NT2/D1 (cell line): Measurements from ENCODE around the gene PRRC2A.

ENCODE experiments used
- DNase-seq: peaks from one replicate; pipeline ENCODE4 v3.0.0-alpha.2; 2011; ENCODE audit warnings: low read depth, low spot score
- H3K27me3 ChIP-seq: 2 replicates; pipeline ENCODE4 v1.6.0; 2011; ENCODE audit warnings: mild to moderate bottlenecking; ENCODE audit not compliant: insufficient read length, insufficient read depth
- H3K36me3 ChIP-seq: 2 replicates; pipeline ENCODE4 v1.6.1; 2011; ENCODE audit warnings: mild to moderate bottlenecking, low read length, mixed read lengths; ENCODE audit not compliant: insufficient read depth, insufficient read length
- H3K4me1 ChIP-seq: 2 replicates; pipeline ENCODE4 v1.5.1; 2011; ENCODE audit not compliant: insufficient read depth, insufficient read length
- H3K4me3 ChIP-seq: 2 replicates; pipeline ENCODE4 v1.5.1; 2011; ENCODE audit warnings: low read depth; ENCODE audit not compliant: insufficient read length
- H3K9ac ChIP-seq: 2 replicates; pipeline ENCODE4 v1.6.0; 2011; ENCODE audit warnings: low read depth; ENCODE audit not compliant: insufficient read length
- H3K9me3 ChIP-seq: 2 replicates; pipeline ENCODE4 v1.5.1; 2011; ENCODE audit warnings: mild to moderate bottlenecking, low read length; ENCODE audit not compliant: insufficient read depth
- SUZ12 ChIP-seq: IDR thresholded peaks from 2 replicates; pipeline ENCODE4 v1.6.1; 2011; ENCODE audit not compliant: insufficient read length, insufficient read depth; ENCODE audit errors: extremely low read depth
- YY1 ChIP-seq: IDR thresholded peaks from 2 replicates; pipeline ENCODE4 v1.6.1; 2011; ENCODE audit not compliant: insufficient read length, insufficient read depth
- ZNF274 ChIP-seq: IDR thresholded peaks from 2 replicates; pipeline ENCODE4 v1.6.1; 2011; ENCODE audit warnings: mild to moderate bottlenecking, low read depth, low read length

The PRRC2A gene

GRCh38 chr6:31663961-31664789 lies 43.7 kb downstream of the PRRC2A start:
- Histone ChIP-seq H3K9ac (peak overlapping the region; percentile 99), H3K9me3 (no peaks in the 10 kb centered on the region), H3K4me3 (peak overlapping the region; percentile 75), H3K36me3 (peaks cover 55% of the 10 kb centered on the region), H3K4me1 (peaks cover 6% of the 10 kb centered on the region), H3K27me3 (no peaks in the 10 kb centered on the region)
- DNase-seq = no peak
- TF ChIP-seq ZNF274 (no peak), YY1 (no peak), SUZ12 (no peak)

GRCh38 chr6:31664790-31665500 lies 44.4 kb downstream of the PRRC2A start, which contains the start of gene GPANK1:
GPANK1 (minus strand) TSS chr6:31664997; CDS start chr6:31664478, 519 bp downstream.
- Histone ChIP-seq H3K9ac (peak within 1 kb of the TSS; percentile 99), H3K27me3 (no peaks in the 10 kb centered on the region), H3K9me3 (no peaks in the 10 kb centered on the region), H3K36me3 (peaks cover 59% of the 10 kb centered on the region), H3K4me3 (peak within 1 kb of the TSS; percentile 75), H3K4me1 (peaks cover 5% of the 10 kb centered on the region)
- peak; percentile 60 for DNase-seq
- TF ChIP-seq SUZ12 = no peak
- TF ChIP-seq YY1 = peak; percentile 77

DNA sequence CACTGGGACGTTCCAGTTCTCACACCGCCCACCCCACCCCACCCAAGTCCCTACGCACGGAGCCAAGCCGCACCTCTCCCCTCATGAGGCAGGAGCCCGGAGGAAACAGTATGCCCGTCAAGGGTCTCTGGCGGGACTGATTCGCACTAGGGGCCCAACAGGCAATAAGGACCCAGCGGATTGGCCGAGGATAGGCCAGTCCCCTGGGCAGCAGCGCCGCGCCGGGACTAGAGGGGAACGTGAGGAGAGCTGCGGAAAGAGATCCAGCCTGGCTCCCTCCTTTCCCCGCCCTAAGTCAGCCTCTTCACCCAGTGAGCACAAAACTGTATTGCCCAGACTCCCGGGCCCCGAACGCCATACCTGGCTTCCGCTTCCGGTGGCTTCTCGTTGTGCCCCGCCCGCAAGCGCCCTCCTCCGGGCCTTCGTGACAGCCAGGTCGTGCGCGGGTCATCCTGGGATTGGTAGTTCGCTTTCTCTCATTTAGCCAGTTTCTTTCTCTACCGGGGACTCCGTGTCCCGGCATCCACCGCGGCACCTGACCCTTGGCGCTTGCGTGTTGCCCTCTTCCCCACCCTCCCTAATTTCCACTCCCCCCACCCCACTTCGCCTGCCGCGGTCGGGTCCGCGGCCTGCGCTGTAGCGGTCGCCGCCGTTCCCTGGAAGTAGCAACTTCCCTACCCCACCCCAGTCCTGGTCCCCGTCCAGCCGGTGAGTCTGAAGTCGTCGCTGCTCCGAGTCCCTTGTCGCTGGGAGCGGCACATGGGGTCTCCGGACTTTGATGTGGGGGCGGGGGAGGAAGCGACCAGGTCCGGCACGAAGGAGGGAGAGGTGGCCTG lies 45.2 kb downstream of the PRRC2A start, which contains the start of gene CSNK2B:
CSNK2B (plus strand) TSS at position 580 of the 836 bp plus-strand sequence. CDS start 752 bp downstream, outside the sequence.
- TF ChIP-seq SUZ12 (no peak), ZNF274 (no peak), YY1 (no peak)
- Histone ChIP-seq H3K9ac (peak within 1 kb of the TSS; percentile 99), H3K36me3 (peaks cover 66% of the 10 kb centered on the region), H3K4me3 (peak within 1 kb of the TSS; percentile 93), H3K27me3 (no peaks in the 10 kb centered on the region), H3K9me3 (no peaks in the 10 kb centered on the region), H3K4me1 (peaks cover 5% of the 10 kb centered on the region)
- peak; percentile 93 for DNase-seq

DNA sequence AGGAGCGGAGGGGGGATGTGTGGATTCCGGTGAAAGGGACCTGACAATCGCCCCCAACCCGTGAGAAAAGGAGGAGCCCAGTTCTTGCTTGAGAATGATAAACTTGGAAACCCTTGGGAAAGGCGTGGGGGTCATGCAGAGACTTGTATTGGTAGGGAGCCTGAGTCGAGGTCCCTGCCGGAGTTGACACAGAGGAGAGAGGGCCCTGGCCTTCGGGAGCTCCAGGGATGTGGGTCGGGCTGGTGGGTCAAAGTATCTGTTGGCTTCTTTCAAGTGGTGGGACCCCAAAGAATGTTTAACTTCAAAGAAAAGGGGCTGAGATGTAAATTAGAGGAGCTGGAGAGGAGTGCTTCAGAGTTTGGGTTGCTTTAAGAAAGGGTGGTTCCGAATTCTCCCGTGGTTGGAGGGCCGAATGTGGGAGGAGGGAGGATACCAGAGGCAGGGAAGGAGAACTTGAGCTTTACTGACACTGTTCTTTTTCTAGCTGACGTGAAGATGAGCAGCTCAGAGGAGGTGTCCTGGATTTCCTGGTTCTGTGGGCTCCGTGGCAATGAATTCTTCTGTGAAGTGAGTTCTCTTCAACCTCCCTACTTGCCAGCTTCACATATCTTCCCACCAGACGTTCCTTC lies 45.9 kb downstream of the PRRC2A start:
- TF ChIP-seq ZNF274 (no peak), YY1 (no peak), SUZ12 (no peak)
- Histone ChIP-seq H3K4me1 (peaks cover 5% of the 10 kb centered on the region), H3K9me3 (no peaks in the 10 kb centered on the region), H3K4me3 (peak overlapping the region; percentile 93), H3K27me3 (no peaks in the 10 kb centered on the region), H3K9ac (peak overlapping the region; percentile 89), H3K36me3 (peaks cover 74% of the 10 kb centered on the region)
- no peak for DNase-seq

DNA sequence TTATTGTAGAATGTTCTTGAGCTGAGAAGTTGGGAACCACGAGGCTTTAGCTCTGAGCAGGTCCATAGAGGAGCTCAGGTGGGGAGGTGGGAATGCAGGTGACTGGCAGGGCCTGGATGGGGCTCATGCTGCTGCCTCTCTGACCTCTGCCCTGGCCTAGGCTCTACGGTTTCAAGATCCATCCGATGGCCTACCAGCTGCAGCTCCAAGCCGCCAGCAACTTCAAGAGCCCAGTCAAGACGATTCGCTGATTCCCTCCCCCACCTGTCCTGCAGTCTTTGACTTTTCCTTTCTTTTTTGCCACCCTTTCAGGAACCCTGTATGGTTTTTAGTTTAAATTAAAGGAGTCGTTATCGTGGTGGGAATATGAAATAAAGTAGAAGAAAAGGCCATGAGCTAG lies 49.2 kb downstream of the PRRC2A start, which contains the start of gene LY6G5B:
LY6G5B (plus strand) TSS at position 301 of the 400 bp plus-strand sequence. CDS start 975 bp downstream, outside the sequence.
- Histone ChIP-seq H3K9me3 (no peaks in the 10 kb centered on the region), H3K36me3 (peaks cover 72% of the 10 kb centered on the region), H3K27me3 (no peaks in the 10 kb centered on the region), H3K9ac (no peak within 1 kb of the TSS), H3K4me3 (no peak within 1 kb of the TSS), H3K4me1 (peaks cover 2% of the 10 kb centered on the region)
- no peak for DNase-seq
- TF ChIP-seq SUZ12 = no peak
- TF ChIP-seq YY1 = no peak
- no peak for TF ChIP-seq ZNF274

- peaks cover 26% of the 10 kb centered on the region for H3K36me3 ChIP-seq
- H3K4me3 ChIP-seq = no peak overlapping the region
- H3K27me3 ChIP-seq = no peaks in the 10 kb centered on the region
- no peaks in the 10 kb centered on the region for H3K9me3 ChIP-seq
- H3K4me1 ChIP-seq = no peaks in the 10 kb centered on the region
- TF ChIP-seq SUZ12 (no peak), YY1 (no peak), ZNF274 (no peak)
- H3K9ac ChIP-seq = no peak overlapping the region
- DNase-seq = no peak
Observed at GRCh38 chr6:31676322-31676903, 55.9 kb downstream of the PRRC2A start.
